ENCODE data around the gene DEFB127.
"Not testable (repeated sequence)": the region's sequence is repeated elsewhere in the genome, so short reads cannot be mapped to it uniquely, and the experiment has no call there.

The DEFB127 gene, protein sequence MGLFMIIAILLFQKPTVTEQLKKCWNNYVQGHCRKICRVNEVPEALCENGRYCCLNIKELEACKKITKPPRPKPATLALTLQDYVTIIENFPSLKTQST

DNA sequence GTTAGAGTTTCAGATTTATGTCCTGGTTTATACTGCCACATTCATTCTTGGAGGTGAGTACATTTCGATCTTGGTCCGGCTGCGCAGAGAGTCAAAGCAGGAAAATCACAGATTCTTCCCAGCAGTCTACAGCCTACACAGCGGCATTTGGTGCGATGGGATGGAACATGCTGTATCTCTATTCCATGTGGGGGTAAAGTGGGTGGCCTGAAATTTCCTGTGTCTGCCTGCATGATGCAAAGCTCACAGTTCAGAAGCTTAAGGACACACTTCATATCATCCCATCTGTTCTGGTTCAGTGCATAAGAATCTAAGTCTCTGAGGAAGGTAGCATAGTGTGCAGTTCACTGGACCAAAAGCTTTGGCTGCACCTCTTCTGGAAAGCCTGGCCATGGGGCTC, at the start of gene DEFB127:
DEFB127 (plus strand) TSS at position 301 of the 400 bp plus-strand sequence; CDS start at position 392, 91 bp downstream.
- no peak for DNase-seq

DNA sequence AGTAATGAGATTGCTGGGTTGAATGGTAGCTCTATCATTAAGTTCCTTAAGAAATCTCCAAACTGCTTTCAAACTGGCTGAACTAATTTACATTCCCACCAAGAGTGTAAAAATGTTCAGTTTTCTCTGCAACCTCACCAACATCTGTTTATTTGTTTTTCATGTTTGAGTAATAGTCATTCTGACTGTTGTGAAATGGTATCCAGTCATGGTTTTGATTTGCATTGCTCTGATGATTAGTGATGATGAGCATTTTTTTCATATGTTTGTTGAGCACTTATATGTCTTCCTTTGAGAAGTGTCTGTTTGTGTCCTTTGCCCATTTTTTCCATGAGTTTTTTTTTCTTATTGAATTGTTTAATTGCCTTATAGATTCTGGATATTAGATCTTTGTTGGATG, 44.9 kb upstream of the DEFB127 start:
- DNase-seq = no peak

DNA sequence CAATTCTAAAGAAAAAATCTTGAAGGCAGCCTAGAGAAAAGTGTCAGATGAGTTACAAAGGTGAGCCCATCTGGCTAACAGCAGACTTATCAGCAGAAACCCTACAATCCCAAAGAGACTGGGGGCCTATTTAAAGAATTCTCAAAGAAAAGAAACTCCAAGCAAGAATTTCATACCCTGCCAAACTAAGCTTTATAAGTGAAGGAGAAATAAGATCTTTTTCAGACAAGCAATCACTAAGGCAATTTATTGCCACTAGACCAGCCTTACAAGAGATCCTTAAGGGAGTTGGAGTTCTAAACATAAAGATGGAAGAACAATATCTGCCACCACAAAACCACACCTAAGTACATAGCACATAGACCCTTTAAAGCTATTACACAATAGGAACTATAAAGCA, 39.7 kb upstream of the DEFB127 start:
- DNase-seq = no peak

DNA sequence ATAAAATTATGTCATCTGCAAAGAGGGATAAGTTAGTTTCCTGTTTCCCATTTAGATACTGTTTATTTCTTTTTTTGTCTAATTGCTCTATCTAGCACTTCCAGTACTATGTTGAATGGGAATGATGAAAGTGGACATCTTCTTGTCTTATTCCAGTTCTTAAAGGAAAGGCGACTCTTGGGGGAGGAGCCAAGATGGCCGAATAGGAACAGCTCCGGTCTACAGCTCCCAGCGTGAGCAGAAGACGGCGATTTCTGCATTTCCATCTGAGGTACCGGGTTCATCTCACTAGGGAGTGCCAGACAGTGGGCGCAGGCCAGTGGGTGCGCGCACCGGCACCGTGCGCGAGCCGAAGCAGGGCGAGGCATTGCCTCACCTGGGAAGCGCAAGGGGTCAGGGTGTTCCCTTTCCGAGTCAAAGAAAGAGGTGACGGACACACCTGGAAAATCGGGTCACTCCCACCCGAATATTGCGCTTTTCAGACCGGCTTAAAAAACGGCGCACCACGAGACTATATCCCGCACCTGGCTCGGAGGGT, 27.4 kb upstream of the DEFB127 start:
- DNase-seq = not testable (repeated sequence)

DNA sequence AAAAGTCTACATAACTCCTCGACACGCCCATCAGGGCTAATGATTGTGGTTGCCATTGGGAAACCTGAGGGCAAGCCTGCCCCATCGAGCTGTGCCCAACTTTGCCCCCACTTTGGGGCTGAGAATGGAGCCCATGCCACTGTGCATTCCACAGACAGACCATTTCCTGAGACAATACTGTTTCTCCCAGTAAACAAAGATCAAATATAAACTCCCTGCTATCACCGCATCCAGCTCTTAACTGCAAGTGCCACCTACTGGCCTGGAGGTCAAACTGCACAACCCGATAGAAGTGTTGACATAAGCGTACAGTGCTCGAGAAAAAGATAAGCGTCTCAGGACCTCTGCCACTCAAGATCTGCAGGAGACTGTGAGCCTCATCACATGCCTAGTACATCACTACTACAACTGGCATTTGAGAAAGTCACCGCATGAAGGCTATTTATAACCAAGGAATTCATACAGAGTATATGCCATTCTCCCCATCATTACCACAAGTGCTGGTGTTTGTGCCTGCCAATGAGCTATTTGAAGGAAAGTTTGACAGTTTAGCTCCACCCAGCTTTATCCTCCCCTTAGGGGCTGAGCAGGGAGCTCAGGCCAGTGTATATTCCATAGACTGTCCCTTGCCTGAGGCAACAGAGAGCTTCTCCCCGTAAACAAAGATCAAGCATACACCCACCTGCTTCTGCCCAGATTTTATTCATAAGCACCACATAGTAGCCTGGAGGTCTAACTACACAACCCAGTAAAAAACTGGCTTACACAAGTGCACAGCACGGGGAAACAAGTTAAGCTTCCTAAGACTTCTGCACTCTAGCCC, 19.4 kb upstream of the DEFB127 start:
- DNase-seq = no peak

DNA sequence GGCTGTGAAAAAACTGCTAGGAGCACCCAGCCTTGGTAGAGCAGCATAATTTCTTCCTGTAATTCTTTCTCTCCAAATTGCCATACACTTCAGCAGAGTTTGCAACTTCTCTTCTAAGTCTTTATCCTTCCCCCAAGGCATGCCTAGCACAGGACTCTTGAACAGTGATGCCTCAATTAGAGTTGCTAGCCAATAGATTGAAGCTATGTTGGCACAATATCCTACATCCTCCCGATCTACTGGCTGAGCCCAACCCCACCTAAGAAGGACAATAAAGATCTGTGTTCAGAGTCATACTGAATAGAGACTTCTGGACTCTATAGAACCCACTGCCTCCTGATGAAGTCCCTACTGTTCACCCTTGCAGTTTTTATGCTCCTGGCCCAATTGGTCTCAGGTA, 15.0 kb upstream of the DEFB127 start, which contains the start of gene DEFB126:
DEFB126 (plus strand) TSS at position 301 of the 400 bp plus-strand sequence; CDS start at position 340, 39 bp downstream.
- no peak for DNase-seq

DNA sequence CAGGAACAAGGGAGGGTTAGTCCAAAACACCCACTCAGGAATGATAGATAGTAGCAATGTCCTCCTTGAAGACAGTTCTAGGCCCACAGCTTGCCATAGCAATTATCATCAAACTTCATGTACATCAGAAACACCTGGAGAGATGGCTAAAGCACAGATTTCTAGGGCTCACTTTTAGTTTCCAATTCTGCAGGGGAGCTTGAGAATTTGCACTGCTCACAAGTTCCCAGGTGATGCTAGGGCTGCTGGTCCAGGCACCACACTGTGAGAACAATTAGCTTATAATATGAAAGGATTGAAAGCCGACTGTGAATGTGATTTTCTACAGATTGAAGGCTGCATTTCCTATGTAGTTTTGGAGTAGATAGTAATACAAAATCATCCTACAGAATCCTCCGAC, 11.4 kb upstream of the DEFB127 start:
- no peak for DNase-seq

DNA sequence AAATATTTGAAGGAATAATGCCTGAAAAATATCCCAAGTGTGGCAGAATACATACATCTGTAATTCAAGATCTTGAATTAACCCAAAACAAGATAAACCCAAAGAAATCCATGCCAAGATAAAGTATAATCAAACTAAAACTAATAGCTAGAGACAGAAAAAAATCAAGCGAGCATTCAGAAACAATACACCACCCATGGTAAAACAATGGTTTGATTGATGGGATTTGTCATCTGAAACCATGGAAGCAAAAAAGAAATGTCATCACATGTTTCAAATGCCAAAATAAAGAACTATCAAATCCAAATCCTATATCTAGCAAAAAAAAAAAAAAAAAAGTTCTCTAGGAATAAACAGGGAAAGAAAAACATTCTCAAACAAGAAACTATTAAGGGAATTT, 5.1 kb upstream of the DEFB127 start:
- DNase-seq = no peak

DNA sequence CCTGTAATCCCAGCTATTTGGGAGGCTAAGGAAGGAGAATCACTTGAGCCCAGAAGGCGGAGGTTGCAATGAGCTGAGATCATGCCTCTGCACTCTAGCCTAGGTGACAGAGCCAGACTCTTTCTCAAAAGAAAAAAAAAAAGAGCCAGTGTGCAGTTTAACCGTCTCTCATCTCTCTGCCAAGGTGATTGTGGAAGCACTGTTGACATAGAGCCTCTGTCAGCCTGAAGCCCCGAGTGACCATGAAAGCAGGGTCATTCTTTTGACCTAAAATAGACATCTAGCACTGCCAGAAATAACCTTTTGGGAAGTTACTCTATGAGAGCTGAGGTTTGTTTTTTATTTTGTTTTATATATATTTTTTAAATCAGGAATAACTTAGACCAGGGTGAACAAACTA, 7.4 kb downstream of the DEFB127 start:
- DNase-seq = no peak

DNA sequence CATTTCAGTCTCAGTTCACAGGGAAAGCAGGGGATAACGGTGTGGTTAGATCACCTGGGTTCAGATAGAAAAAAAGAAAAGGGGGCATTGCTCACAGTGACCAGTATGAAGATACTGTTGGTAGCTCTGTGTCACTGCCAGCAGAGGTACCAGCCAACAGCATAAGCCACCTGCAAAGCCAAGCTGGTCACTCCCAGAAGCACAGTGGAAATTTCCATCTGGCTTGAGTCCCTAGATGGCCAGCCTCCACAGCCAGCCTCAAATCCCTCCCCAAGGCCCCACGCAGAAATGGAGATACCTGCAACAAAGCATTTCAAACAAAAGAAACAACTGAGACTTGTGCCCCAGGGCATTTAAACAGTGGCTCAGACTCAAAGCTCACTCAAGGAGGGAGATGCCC, 11.6 kb downstream of the DEFB127 start:
- no peak for DNase-seq

DNA sequence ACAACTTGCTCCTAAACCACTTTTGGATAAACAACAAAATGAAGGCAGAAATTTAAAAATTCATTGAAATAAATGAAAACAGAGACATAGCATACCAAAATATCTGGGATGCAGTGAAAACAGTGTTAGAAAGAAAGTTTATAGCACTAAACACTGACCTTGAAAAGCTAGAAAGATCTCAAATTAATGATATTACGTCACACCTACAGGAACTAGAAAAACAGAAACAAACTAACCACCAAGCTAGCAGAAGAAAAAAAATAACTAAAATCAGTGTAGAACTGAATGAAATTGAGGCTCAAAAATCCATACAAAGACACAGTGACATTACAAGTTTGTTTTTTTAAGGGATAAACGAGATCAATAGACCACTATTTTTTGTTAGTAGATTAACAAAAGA, 27.0 kb downstream of the DEFB127 start:
- no peak for DNase-seq

DNA sequence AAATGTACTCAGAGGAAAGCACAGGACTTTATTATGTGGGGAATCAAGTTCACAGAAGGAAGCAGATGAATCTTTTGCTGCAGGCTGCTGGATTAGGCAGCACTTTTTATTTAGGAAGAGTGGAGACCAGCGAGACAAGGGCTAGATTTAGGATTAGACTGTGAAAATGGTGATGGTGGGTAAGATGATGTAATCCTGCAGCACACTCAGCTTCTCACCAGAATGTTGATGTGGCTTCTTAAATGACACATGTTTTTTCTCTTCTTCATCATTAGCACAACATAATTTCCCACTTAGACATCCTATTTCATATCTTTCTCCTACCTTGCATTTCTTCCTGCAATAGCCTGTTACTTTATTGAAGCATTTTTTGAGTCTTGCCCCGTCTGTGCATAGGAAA, 30.5 kb downstream of the DEFB127 start:
- DNase-seq = no peak

DNA sequence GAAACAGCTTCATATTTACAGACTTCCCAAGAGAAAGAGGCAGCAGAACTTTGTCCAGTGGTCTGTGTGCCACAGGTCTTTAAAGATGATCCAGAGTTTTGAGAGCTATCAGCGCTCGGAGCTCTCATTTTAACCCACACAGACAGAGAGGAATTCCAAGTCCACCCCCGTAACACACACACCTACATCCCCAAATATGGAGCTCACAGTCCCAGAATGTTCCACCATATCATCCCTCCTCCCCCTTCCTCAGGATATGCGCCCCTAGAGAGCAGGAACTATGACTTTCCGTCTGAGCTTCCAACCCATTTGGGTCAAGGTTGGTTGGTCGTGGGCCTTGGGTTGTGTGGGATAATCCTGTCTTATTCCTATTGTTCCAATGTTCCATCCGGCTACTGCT, 32.4 kb downstream of the DEFB127 start, which contains the start of gene DEFB128:
DEFB128 (minus strand) TSS at position 101 of the 400 bp plus-strand sequence; CDS start at position 13, 88 bp downstream.
- no peak for DNase-seq

DNA sequence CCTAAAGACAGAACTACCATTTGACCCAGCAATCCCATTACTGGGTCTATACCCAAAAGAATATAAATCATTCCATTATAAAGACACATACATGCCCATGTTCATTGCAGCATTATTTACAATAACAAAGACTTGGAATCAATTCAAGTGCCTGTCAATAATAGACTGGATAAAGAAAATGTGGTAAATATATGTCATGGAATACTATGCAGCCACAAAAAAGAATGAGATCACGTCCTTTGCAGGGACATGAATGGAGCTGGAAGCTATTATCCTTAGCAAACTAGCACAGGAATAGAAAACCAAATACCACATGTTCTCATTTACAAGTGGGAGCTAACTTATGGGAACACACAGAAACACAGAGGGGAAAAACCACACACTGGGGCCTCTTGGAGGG, 41.0 kb downstream of the DEFB127 start:
- DNase-seq = no peak

DNA sequence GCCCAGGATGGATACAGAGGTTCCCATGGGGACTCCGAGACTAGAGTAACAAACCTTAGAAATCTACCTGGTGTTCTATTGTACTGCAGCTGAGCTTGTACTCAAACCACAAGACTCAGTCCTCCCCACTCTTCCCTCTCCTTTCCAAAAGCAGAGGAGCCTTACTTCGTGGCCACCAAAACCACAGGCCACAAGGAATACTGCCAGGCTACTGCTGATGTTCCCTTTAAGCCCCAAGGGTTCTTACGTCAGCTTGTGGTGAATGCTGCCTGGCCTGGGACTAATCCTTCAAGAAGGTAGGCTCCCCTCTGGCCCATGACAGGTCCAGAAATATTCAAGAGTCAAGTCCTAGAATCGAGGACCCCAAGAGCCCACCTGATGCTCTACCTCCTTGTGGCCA, 42.7 kb downstream of the DEFB127 start:
- DNase-seq = no peak

DNA sequence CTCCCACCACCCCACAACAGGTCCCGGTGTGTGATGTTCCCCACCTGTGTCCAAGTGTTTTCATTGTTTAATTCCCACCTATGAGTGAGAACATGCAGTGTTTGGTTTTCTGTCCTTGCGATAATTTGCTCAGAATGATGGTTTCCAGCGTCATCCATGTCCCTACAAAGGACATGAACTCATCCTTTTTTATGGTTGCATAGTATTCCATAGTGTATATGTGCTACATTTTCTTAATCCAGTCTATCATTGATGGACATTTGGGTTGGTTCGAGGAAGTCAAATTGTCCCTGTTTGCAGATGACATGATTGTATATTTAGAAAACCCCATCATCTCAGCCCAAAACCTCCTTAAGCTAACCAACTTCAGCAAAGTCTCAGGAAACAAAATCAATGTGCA, 46.4 kb downstream of the DEFB127 start:
- not testable (repeated sequence) for DNase-seq

Data from NCI-H1105 (cell line).